HG03060 (cell line): ENCODE results near the gene AQP6.

Source experiments
- ATAC-seq: cut with Tn5 transposase; IDR thresholded peaks from one replicate; pipeline ENCODE4 v1.9.1; 2021; ENCODE audit warnings: low read depth, moderate number of reproducible peaks; ENCODE audit not compliant: unreplicated experiment

Gene AQP6

GRCh38 chr12:49954863-49955830, 17.6 kb upstream of the AQP6 start:
- no peak for ATAC-seq

- no peak for ATAC-seq
These were observed 16.7 kb upstream of the AQP6 start for GRCh38 chr12:49955899-49956662.

- ATAC-seq, result no peak
These were observed 15.8 kb upstream of the AQP6 start for GRCh38 chr12:49956663-49957569.

- no peak for ATAC-seq
These were observed 15.2 kb upstream of the AQP6 start for GRCh38 chr12:49957570-49957967.

GRCh38 chr12:49959685-49960473, 12.9 kb upstream of the AQP6 start:
- ATAC-seq, result no peak

- no peak for ATAC-seq
These were observed 12.2 kb upstream of the AQP6 start for GRCh38 chr12:49960474-49961110.

GRCh38 chr12:49961111-49961922, 11.4 kb upstream of the AQP6 start, which contains the start of gene AQP5:
AQP5 (plus strand) TSS chr12:49961872; CDS start chr12:49962018, 146 bp downstream.
- no peak for ATAC-seq

GRCh38 chr12:49961993-49962764, 10.6 kb upstream of the AQP6 start:
- ATAC-seq, result no peak

GRCh38 chr12:49962861-49963765, 9.6 kb upstream of the AQP6 start:
- ATAC-seq, result no peak

GRCh38 chr12:49963976-49964815, 8.6 kb upstream of the AQP6 start:
- no peak for ATAC-seq

GRCh38 chr12:49964849-49965624, 7.7 kb upstream of the AQP6 start:
- ATAC-seq, result no peak

- ATAC-seq, result no peak
These were observed 6.9 kb upstream of the AQP6 start for GRCh38 chr12:49965836-49966235.

- ATAC-seq, result no peak
These were observed 6.2 kb upstream of the AQP6 start for GRCh38 chr12:49966511-49967041.

GRCh38 chr12:49967042-49967776, 5.5 kb upstream of the AQP6 start:
- no peak for ATAC-seq
